NCI-H82 treated with DMSO at 0.1 percent for 48 hours (cell line): ENCODE measurements around the gene DAAM2.
A peak's percentile ranks its signal among the peaks of the same experiment; 100 is the strongest.

Experiments used
- DNase-seq: peaks from one replicate; lab custom pipeline; 2025; ENCODE audit not compliant: unreplicated experiment; lab: John Stamatoyannopoulos, UW

DAAM2 gene

DNA sequence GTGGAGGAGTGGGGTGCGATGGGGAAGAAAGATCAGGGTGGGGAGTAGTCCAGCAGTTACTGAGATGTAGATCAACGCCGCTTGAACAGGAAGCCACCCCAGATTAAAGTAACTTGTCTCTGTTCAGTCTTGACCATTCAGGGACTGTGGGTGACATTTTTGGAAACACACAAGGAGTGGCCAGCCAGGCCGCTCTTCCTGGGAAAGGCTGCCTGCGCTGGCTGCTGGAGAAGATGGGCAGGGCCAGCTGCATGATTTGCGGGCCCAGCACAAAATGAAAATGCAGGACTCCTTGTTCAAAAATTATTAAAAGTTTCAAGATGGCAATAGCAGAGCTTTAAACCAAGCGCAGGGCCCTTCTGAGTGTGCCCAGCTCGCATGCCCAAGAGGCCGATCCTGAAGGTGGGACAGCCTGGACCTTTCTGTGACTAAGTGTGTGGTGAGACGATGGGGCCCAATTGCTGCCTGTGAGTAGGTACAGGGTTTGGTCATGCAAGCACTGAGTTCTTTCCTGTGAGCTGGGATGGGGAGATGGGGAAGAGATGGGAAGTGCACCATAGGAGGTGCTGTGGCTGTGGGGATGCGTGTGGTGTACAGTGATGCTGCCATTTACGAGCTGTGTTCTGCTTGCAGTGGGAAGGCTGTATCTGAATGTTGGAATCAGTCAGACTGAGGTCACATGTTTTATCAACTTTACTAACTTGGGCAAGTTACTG is 51.3 kb downstream of the DAAM2 start:
- no peak for DNase-seq

DNA sequence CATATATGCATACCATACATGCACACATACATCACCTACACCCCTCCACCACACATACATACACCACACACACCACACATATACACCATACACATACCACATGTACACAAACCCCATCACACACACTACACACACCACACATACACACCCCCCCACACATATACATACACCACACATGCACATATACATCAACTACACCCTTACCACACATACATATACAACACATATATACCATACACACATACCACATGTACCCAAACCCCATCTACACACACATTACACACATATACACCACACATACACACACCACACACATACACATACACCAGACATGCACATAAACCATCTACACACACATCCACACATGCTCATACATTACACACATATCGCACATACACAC is 52.7 kb downstream of the DAAM2 start:
- no peak for DNase-seq

DNA sequence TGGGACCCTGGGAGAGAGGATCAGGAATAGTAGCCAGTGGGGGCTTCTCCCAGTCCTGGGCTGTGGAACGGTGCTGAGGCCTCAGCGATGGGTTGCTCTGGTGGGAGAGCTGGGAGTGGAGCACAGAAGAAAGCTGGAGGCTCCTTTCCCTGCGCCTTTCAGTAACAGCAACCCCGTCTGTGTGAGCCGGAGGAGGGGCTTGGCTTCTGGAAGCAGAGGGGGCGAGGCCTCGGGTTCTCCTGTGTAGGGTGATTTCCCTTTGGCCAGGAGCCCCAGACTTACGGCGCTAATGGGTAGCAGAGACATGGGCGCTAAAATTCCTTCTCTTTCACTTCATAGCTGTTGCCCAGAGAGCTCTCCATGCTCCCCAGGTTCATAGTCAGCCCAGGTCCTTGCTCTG is 55.0 kb downstream of the DAAM2 start:
- no peak for DNase-seq

- DNase-seq = no peak
Measured at GRCh38 chr6:39848171-39848570, 56.0 kb downstream of the DAAM2 start.

GRCh38 chr6:39849228-39849627 is 57.1 kb downstream of the DAAM2 start:
- DNase-seq = no peak

- no peak for DNase-seq
Measured at GRCh38 chr6:39849764-39850163, 57.6 kb downstream of the DAAM2 start.

DNA sequence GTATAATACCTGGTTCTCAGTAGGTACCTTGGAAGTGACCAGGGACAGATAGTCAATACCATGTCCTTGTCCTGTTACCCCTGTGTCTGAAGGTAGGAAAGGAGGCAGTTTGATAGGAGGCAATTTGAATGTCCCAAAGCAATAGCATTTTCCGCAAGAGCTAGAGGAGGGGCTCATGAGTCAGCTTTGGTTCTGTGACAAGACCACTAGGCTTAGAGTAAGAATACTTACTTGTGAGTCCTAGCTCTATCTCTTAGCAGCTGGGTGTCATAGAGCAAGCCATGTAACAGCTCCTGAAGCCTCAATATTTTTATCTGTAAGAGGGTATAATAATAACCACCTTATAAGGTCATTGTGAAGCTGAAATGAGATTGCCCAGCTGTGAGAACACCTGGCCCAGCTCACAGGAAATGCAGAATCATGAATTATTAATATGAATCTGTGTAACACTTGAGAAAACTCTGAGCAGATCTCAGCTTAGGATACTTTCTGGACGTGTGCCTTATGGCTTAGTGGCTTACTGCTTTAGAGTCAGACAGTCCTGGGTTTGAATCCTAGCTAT is 58.6 kb downstream of the DAAM2 start:
- no peak for DNase-seq

DNA sequence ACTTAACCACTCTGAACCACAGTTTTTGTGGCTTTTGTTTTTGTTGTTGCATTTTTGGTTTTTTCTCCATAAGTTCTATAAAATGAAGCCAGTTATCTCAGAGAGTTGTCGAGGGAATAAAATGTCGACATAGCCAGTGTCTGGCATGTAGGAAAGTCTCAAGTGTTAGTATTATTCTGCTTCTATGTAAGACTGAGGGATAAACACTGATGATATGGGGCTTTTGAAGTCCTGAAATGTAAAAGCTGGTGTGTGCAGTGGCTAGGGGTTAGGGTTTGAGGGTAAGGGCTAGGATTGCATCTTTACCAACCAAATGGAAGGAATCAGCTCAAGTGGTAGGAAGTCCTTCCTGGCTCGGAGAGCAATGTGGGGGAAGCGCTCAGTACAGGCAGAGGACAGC is 59.2 kb downstream of the DAAM2 start:
- no peak for DNase-seq

DNA sequence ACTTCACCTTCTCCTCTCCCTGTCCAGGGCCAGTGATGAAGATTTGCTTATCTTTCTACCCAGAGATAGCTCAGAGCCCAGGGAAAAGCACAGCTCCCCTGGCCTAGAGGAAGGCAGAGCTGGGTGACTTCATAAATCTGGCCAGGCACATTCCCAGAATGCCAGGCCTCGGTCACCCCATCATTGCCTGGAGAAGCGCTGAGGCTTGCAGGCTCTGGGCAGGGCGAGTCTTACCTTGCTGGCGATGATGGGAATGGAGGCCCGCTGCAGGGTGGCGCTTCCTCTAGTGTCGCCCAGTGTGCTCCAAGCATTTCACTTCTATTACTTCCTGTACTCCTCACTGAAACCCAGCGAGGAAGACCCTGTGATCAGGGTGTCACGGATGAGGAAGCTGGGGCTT is 60.1 kb downstream of the DAAM2 start:
- DNase-seq = no peak

- DNase-seq = no peak
Measured at GRCh38 chr6:39853604-39854003, 61.4 kb downstream of the DAAM2 start.

- no peak for DNase-seq
Measured at GRCh38 chr6:39855356-39855995, 63.3 kb downstream of the DAAM2 start.

GRCh38 chr6:39859025-39859424 is 66.8 kb downstream of the DAAM2 start:
- no peak for DNase-seq

DNA sequence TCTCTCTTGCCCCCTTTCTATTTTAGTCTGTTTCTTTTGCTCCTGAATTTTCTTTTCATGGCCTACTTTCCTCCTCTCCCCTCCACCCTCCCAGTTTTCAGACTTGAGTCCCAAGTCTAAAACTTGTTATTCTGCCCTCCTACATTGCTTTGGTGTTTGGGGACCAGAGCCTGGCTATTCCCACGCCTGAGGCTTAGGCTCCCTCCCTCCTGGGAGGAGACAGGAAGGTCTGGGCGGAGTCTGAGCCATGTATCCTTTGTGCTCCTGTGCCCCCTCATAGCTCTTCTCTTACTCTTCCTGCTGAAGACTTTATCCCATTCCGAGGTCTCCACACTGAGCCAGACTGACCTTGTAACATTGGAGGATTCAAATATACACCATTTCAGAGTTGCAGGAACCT is 69.5 kb downstream of the DAAM2 start:
- no peak for DNase-seq

- DNase-seq = peak; percentile 45
Measured at GRCh38 chr6:39865011-39865888, 73.1 kb downstream of the DAAM2 start.

DNA sequence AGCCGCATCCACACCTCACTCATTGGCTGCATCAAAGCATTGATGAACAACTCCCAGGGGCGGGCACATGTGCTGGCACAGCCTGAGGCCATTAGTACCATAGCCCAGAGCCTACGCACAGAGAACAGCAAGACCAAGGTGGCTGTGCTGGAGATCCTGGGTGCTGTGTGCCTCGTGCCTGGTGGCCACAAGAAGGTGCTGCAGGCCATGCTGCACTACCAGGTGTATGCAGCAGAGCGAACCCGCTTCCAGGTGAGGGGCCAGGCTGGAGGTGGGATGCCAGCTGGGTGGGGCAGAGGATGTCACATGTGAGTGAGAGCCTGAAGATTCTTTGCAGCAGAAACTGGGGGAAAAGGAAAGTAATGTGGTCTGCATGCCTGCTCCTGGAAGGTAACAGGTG is 75.4 kb downstream of the DAAM2 start:
- no peak for DNase-seq

DNA sequence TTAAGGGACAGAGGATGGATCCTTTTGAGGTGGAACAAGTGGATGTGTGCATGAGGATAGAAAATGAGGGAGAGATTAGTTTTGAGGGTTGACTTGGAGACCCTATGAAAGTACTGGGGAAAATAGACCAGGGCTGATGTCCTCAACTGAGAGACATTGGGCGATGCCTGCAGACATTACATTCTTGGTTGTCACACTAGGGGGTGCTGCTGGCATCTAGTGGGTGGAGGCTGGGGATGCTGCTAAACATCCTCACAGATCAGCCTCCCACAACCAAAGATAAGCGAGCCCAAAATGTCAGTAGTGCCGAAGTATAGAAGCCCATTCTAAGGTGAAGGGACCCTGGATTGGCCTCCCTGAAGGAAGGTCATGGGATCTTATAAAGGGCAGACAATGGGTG is 78.8 kb downstream of the DAAM2 start:
- no peak for DNase-seq

DNA sequence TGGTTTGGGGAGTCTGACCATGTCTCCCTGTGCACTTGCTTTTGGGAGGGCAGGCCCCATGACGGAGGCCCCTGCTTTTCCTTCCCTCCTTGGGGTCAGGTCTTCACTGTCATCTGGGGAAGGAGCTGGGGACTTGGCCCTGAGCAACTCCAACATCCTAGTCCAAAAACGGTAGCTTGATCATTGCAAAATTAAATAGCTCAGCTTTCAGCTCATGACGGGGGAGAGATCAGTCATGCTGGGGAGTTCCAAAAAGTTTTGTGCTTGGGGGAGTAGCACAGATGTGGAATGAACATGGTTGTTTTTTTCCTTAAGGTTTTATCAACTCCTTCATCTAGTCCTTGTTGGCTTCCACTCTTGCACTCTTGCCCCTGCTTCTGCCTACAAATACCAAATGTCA is 81.3 kb downstream of the DAAM2 start:
- DNase-seq = no peak

DNA sequence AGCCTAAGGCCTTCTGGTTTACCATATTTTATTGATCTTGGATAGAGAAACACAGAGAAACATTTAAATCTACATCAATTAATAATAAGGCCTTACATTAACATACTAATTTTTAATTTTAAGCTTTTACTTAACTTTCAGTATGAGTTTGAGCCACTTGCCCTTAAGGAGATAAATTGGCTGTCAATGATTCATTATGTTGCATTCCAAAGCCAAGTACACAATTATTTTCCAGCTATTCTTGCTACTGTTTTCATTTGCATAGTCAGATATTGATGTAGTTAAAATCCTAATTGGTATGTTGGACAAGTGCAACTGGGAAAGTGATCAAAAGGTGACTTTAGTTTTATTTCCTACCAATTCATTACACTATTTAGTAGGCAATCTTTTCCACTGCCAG is 83.9 kb downstream of the DAAM2 start:
- DNase-seq = no peak

DNA sequence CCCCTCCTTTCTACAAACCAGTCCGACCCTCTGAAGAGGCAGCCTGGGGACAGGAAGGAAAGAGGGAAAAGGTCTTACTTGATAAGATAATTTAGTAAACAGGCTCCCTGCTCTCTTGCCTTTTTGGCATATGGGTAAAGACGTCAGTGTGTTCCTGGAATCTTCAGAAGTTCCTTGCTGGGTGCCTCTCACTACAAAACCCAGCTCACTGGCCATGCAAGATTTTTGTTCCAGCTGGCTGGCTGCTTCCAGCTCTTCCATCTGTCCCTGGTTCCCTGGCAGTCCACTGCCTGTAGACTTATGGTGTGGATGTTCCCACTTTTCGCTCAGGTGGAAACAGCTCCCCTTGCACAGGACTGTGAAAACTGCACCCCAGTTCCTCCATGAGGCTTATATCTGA is 84.7 kb downstream of the DAAM2 start:
- no peak for DNase-seq

- no peak for DNase-seq
Measured at GRCh38 chr6:39879535-39879934, 87.4 kb downstream of the DAAM2 start.

- DNase-seq = no peak
Measured at GRCh38 chr6:39880594-39880993, 88.4 kb downstream of the DAAM2 start.
